Measurements from ENCODE around the gene SERTAD1. TPM values are rescaled to one million over a fixed set of nuclear protein-coding genes. Genes with fewer than 3 reads are reported as not detected.

Gene SERTAD1
- total and polyA plus RNA-seq, 7 donors = 10.5 to 88.7 (median 17.5) TPM

- H3K36me3 ChIP-seq (ENCODE audit: insufficient read depth in 1 of 2, low read depth in 1 of 2) = peaks cover 0 to 43% of the 10 kb centered on the region in 2 donors
- WGBS, 3 donors = 74 to 86% (median 77%) methylated on average over 31 to 37 of the region's 37 CpGs
- TF ChIP-seq CTCF (IDR thresholded peaks at IDR 0.05) = no peak
- intact Hi-C loops (cut with DNase I) = no loop called here
- H3K27ac ChIP-seq = no peak overlapping the region
- DNase-seq = no peak
- no peaks in the 10 kb centered on the region for H3K9me3 ChIP-seq
- no peaks in the 10 kb centered on the region for H3K4me1 ChIP-seq
- no peak for ATAC-seq
- H3K27me3 ChIP-seq (ENCODE audit: insufficient read depth in 3 of 3, low read length in 2 of 3) = no peaks in the 10 kb centered on the region
- H3K4me3 ChIP-seq = no peak overlapping the region
These were observed 45.4 kb downstream of the SERTAD1 start for GRCh38 chr19:40380199-40381037.

- intact Hi-C loops (cut with DNase I) = no loop called here
- DNase-seq = no peak
- no peaks in the 10 kb centered on the region for H3K4me1 ChIP-seq
- no peak overlapping the region for H3K4me3 ChIP-seq
- peaks cover 0 to 49% of the 10 kb centered on the region in 2 donors for H3K36me3 ChIP-seq (ENCODE audit: insufficient read depth in 1 of 2, low read depth in 1 of 2)
- no peak overlapping the region for H3K27ac ChIP-seq
- H3K9me3 ChIP-seq = no peaks in the 10 kb centered on the region
- TF ChIP-seq CTCF (IDR thresholded peaks at IDR 0.05) = no peak
- ATAC-seq = peak in 1 of 4 donors; percentile 6
- no peaks in the 10 kb centered on the region for H3K27me3 ChIP-seq (ENCODE audit: insufficient read depth in 3 of 3, low read length in 2 of 3)
- WGBS, 3 donors = 76 to 83% (median 77%) methylated on average over 8 to 11 of the region's 11 CpGs
These were observed 46.2 kb downstream of the SERTAD1 start for GRCh38 chr19:40379446-40380198.

GRCh38 chr19:40378509-40378908, 47.3 kb downstream of the SERTAD1 start:
- intact Hi-C loops (cut with DNase I) = no loop called here
- Histone ChIP-seq H3K27me3 (ENCODE audit: insufficient read depth in 3 of 3, low read length in 2 of 3) (no peaks in the 10 kb centered on the region), H3K4me1 (no peaks in the 10 kb centered on the region), H3K36me3 (ENCODE audit: insufficient read depth in 1 of 2, low read depth in 1 of 2) (peaks cover 0 to 60% of the 10 kb centered on the region in 2 donors), H3K9me3 (no peaks in the 10 kb centered on the region), H3K4me3 (no peak overlapping the region), H3K27ac (no peak overlapping the region)
- ATAC-seq (peak in 2 of 4 donors; percentile 36 to 39), DNase-seq (no peak)
- TF ChIP-seq CTCF (IDR thresholded peaks at IDR 0.05) = no peak
- WGBS, 3 donors = 72 to 85% (median 75%) methylated on average over 2 of the region's 2 CpGs

- peaks cover 0 to 66% of the 10 kb centered on the region in 2 donors for H3K36me3 ChIP-seq (ENCODE audit: insufficient read depth in 1 of 2, low read depth in 1 of 2)
- no peak overlapping the region for H3K27ac ChIP-seq
- TF ChIP-seq CTCF (IDR thresholded peaks at IDR 0.05) = no peak
- H3K4me3 ChIP-seq = no peak overlapping the region
- ATAC-seq = no peak
- H3K9me3 ChIP-seq = no peaks in the 10 kb centered on the region
- H3K4me1 ChIP-seq = no peaks in the 10 kb centered on the region
- intact Hi-C loops (cut with DNase I) = no loop called here
- 86 to 90% (median 89%) methylated on average over 21 to 25 of the region's 25 CpGs for WGBS, 3 donors
- H3K27me3 ChIP-seq (ENCODE audit: insufficient read depth in 3 of 3, low read length in 2 of 3) = no peaks in the 10 kb centered on the region
- no peak for DNase-seq
These were observed 47.9 kb downstream of the SERTAD1 start for GRCh38 chr19:40377876-40378385.
